Measurements from ENCODE around the gene CLEC2B.
"Not testable (repeated sequence)": the region's sequence is repeated elsewhere in the genome, so short reads cannot be mapped to it uniquely, and the experiment has no call there.

Gene CLEC2B

DNA sequence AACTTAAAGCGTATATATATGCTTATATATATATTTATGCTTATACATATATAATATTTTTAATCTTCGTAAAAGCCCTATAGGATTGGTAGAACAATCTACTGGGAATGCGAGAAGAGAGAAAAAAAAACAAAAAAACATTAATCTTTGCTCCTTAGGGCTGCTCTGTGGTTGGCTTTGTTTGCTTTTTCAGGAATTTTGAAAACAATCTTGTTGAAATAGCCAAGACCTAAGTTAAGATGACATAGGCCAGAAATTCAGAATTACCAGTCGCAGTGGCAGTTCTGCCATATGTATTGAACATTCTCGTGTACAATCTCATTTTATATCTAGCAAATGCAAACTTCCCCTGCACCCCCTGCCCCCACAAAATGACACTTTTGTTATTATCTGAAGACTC lies 12.8 kb upstream of the CLEC2B start:
- TF ChIP-seq, protein P1, sequence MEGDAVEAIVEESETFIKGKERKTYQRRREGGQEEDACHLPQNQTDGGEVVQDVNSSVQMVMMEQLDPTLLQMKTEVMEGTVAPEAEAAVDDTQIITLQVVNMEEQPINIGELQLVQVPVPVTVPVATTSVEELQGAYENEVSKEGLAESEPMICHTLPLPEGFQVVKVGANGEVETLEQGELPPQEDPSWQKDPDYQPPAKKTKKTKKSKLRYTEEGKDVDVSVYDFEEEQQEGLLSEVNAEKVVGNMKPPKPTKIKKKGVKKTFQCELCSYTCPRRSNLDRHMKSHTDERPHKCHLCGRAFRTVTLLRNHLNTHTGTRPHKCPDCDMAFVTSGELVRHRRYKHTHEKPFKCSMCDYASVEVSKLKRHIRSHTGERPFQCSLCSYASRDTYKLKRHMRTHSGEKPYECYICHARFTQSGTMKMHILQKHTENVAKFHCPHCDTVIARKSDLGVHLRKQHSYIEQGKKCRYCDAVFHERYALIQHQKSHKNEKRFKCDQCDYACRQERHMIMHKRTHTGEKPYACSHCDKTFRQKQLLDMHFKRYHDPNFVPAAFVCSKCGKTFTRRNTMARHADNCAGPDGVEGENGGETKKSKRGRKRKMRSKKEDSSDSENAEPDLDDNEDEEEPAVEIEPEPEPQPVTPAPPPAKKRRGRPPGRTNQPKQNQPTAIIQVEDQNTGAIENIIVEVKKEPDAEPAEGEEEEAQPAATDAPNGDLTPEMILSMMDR (IDR thresholded peaks at IDR 0.05; ENCODE audit: low read depth, low read length): no peak
- no peak for DNase-seq (ENCODE audit: extremely low read depth, low read depth)

DNA sequence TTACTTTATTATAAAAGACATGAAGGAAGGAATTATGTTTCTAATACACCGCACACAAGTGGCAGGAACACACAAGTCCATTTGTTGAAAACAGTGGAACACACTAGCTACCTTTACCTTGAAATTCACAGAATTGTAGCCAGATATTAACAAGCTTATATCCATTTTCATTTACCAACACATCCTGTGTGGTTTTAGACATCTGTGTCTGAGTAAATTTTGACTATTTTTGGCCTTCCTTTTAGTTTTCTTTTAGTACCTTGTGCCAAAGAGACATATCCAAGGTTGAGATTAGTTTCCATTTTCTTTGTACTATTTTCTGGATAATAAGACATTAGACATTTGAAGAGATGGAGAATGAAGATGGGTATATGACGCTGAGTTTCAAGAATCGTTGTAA lies 12.1 kb upstream of the CLEC2B start, which contains the start of gene KLRF2:
Gene KLRF2, plus strand, starts transcription at position 244 of the 400 bp plus-strand sequence. Its CDS starts 107 bp downstream, at position 351.
- DNase-seq (ENCODE audit: extremely low read depth, low read depth): no peak
- TF ChIP-seq, protein P1 (IDR thresholded peaks at IDR 0.05; ENCODE audit: low read depth, low read length): no peak

DNA sequence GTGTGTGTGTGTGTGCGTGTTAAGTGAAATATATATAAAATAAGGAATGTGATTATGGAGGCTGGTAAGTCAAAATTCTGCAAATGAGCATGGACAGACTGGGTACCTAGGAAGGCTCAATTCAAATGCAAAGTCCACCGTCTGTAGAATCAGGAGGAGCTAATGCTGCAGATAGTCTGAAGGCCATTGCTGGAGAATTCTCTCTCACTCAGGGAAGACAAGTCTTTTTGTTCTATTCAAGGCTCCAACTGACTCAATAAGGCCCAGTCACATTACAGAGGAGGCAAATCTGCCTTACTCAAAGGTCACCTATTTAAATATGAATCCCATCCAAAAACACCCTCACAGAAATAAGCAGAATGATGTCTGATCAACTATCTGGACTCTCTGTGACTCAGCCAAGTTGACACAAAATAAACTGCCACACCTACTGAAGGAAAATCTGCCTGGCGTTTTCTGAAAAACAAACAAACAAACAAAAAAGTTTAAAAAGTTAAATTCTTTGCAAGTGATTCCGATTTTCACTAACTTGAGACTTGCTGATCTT lies 11.5 kb upstream of the CLEC2B start:
- DNase-seq (ENCODE audit: extremely low read depth, low read depth): no peak
- TF ChIP-seq, protein P1 (IDR thresholded peaks at IDR 0.05; ENCODE audit: low read depth, low read length): no peak

DNA sequence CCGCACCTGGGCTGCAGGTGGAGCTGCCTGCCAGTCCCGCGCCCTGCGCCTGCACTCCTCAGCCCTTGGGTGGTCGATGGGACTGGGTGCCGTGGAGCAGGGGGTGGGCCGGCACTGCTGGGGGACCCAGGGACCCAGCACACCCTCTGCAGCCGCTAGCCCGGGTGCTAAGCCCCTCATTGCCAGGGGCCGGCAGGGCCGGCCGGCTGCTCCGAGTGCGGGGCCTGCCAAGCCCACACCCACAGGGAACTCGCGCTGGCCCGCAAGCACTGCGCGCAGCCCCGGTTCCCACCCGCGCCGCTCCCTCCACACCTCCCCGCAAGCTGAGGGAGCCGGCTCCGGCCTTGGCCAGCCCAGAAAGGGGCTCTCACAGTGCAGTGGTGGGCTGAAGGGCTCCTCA lies 7.0 kb upstream of the CLEC2B start:
- not testable (repeated sequence) for DNase-seq (ENCODE audit: extremely low read depth, low read depth)

DNA sequence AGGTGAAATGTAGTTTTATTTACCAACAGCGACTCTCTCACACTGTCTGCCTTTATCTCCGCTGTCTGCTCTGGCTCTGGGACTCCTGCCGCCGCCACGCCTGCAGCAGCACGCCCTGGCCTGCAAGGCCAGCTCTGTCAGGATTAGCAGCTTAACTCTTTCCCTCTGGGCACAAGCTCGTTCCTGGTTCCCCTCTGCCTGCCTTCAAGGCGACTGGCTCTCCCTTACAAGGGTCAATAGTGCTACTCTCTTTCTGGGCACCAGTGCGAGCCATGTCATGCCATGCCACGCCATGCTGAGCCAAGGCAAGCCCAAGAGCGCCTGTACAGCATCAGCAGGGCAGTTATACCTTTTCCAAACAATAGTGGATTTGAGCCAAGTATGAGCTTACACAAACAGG lies 3.6 kb upstream of the CLEC2B start:
- DNase-seq (ENCODE audit: extremely low read depth, low read depth): no peak
- TF ChIP-seq, protein P1 (IDR thresholded peaks at IDR 0.05; ENCODE audit: low read depth, low read length): no peak

DNA sequence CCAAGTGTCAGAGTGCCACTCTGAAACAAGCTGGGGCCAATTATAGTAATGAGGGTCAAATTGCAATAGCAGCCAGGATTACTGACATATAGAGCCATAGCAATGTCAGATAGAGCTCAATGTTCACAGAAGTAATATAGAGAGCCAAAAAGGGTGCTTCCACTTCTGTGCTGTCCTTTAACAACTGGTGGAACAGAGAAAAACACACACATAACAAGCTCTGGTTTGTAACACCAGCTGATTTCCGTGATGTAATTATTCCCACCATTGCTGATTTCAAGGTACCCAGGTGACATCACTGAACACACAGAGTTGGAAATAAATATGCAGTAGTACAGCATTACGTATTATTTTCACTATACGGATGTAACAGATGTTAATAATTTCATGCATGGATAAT lies 3.0 kb upstream of the CLEC2B start:
- TF ChIP-seq, protein P1 (IDR thresholded peaks at IDR 0.05; ENCODE audit: low read depth, low read length): no peak
- no peak for DNase-seq (ENCODE audit: extremely low read depth, low read depth)

DNA sequence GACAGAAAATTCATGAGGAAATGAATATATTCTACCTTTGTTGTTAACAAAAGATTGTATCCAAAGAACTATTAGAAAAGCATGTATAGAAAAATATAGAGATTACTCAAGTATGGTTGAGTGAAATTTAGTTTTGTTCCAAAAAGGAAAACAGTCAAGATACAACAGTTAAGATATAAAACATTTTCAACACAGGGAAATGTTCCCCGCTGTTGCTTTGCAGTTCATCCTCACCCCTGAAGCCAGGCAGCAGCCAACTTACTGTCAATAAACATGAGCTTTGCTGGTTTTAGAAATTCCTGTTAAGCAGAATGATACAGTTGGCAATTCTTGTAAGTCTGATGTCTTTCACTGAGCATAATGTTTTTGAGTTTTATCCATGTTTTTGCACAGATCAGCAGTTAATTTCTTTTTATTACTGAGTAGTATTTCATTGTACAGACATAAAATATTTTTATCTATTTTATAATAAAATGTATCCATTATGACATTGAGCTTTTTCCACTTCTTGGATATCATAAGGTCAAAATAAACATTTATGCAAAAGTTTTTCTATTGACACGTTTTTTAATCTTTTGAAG lies 1.2 kb upstream of the CLEC2B start:
- DNase-seq (ENCODE audit: extremely low read depth, low read depth): no peak
- TF ChIP-seq, protein P1 (IDR thresholded peaks at IDR 0.05; ENCODE audit: low read depth, low read length): no peak

DNA sequence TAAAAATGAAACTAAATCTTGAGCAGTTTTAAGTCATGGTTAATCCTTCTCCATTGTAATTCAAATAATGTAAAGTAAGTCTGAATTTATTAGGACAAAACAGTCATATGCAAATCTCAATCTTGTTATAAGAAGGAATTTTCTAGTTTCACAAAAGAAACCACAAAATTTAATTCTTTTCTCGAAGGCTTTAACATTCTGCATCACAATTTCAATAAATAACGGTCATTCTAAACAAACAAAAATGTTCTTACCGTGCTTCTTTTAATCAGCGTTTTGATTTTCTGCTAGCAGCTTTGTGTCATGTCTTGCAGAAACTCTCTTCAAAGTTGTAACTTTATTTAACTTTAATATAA lies 225 bp downstream of the CLEC2B start:
- TF ChIP-seq, protein P1 (IDR thresholded peaks at IDR 0.05; ENCODE audit: low read depth, low read length): no peak
- no peak for DNase-seq (ENCODE audit: extremely low read depth, low read depth)

All from AG09319 (cell line).